ENCODE data around the gene GINS2.

DNA sequence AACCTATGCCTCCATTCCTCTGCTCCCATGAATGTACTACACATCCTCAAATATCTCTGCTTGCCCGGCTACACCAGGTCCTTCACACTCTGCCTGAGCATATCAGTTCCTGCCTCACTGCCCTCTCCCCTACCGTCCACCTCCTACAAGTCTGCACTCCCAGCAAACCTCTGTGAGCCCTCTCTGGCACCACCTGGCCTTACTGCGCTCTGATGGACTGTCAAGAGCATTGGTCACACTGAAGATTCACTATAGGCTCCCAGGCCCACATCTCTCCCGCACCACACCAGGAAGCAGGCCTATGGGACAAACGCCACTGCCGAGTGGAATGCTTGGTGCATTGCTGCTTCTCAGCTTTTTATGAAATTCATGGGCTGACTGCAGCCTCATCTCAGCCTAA is 8.9 kb downstream of the GINS2 start:
- TF ChIP-seq, protein P1, sequence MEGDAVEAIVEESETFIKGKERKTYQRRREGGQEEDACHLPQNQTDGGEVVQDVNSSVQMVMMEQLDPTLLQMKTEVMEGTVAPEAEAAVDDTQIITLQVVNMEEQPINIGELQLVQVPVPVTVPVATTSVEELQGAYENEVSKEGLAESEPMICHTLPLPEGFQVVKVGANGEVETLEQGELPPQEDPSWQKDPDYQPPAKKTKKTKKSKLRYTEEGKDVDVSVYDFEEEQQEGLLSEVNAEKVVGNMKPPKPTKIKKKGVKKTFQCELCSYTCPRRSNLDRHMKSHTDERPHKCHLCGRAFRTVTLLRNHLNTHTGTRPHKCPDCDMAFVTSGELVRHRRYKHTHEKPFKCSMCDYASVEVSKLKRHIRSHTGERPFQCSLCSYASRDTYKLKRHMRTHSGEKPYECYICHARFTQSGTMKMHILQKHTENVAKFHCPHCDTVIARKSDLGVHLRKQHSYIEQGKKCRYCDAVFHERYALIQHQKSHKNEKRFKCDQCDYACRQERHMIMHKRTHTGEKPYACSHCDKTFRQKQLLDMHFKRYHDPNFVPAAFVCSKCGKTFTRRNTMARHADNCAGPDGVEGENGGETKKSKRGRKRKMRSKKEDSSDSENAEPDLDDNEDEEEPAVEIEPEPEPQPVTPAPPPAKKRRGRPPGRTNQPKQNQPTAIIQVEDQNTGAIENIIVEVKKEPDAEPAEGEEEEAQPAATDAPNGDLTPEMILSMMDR (IDR thresholded peaks at IDR 0.05) = no peak
- TF ChIP-seq EP300 (IDR thresholded peaks at IDR 0.05) (no peak), POLR2A (IDR thresholded peaks at IDR 0.05) (no peak)

Measured in ovary (tissue), 3 donors.